ENCODE measurements around the gene FOS.
A peak's percentile ranks its signal among the peaks of the same experiment; 100 is the strongest.
"Not testable (repeated sequence)": the region's sequence is repeated elsewhere in the genome, so short reads cannot be mapped to it uniquely, and the experiment has no call there.

The FOS gene

DNA sequence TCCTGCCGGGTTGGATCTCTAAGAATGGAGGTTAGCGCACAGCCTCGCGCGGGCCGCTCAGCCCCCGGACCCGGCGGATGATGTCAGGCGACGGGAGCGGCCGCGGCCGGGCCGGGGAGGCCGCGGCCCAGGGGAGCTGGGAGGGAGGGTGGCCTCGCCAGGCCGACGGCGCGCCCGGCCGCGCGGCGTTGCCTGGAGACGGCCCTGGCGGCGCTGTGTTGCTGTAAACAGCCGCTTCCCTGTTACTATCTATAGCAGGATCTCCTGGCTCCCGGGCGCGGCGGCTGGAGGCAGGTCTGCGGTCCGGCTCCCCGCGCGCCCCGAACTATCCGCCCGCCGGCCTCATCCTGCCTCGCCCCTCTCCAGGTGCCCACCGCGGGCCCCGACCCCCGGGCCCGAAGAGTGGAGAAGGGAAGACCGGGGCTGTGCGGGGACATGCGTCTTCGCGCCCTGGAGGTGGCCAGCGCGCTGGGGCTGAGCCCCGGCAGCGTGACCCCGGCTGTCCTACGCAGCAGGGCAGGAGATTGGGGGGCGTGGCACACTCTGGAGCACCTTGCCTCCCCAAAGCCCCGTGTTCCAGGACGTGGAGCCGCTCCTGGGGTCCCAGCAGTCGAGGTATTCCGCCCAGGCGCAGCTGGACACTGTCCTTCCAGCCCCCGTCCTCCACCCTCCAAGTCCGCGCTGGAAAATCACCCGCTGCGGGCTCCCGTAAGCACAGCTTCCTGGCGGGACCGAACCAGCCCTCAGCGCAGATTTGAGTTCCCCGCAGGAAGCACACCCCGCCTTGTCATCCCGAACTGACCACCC is 1.4 kb upstream of the FOS start:
- DNase-seq (ENCODE audit: low read depth in 2 of 2): no peak

DNA sequence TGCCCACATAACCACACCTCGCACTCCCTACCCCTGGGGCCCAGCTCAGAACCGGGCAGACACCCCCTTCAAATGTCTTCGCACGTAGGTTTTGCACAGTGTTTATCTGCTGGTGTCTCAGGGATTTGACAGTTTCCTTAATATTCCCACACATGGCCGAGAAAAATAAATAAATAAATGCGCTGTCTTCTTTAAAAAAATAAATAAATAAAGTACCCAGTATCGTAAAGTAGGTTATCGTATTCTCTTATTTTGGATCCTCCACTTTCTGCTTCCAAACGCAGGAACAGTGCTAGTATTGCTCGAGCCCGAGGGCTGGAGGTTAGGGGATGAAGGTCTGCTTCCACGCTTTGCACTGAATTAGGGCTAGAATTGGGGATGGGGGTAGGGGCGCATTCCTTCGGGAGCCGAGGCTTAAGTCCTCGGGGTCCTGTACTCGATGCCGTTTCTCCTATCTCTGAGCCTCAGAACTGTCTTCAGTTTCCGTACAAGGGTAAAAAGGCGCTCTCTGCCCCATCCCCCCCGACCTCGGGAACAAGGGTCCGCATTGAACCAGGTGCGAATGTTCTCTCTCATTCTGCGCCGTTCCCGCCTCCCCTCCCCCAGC is 710 bp upstream of the FOS start:
- DNase-seq (ENCODE audit: low read depth in 2 of 2): no peak

DNA sequence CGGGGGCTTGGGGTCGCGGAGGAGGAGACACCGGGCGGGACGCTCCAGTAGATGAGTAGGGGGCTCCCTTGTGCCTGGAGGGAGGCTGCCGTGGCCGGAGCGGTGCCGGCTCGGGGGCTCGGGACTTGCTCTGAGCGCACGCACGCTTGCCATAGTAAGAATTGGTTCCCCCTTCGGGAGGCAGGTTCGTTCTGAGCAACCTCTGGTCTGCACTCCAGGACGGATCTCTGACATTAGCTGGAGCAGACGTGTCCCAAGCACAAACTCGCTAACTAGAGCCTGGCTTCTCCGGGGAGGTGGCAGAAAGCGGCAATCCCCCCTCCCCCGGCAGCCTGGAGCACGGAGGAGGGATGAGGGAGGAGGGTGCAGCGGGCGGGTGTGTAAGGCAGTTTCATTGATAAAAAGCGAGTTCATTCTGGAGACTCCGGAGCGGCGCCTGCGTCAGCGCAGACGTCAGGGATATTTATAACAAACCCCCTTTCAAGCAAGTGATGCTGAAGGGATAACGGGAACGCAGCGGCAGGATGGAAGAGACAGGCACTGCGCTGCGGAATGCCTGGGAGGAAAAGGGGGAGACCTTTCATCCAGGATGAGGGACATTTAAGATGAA is 630 bp downstream of the FOS start:
- no peak for DNase-seq (ENCODE audit: low read depth in 2 of 2)

DNA sequence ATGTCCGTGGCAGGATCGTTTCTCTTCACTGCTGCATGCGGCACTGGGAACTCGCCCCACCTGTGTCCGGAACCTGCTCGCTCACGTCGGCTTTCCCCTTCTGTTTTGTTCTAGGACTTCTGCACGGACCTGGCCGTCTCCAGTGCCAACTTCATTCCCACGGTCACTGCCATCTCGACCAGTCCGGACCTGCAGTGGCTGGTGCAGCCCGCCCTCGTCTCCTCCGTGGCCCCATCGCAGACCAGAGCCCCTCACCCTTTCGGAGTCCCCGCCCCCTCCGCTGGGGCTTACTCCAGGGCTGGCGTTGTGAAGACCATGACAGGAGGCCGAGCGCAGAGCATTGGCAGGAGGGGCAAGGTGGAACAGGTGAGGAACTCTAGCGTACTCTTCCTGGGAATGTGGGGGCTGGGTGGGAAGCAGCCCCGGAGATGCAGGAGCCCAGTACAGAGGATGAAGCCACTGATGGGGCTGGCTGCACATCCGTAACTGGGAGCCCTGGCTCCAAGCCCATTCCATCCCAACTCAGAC is 1.2 kb downstream of the FOS start:
- DNase-seq (ENCODE audit: low read depth in 2 of 2): no peak

DNA sequence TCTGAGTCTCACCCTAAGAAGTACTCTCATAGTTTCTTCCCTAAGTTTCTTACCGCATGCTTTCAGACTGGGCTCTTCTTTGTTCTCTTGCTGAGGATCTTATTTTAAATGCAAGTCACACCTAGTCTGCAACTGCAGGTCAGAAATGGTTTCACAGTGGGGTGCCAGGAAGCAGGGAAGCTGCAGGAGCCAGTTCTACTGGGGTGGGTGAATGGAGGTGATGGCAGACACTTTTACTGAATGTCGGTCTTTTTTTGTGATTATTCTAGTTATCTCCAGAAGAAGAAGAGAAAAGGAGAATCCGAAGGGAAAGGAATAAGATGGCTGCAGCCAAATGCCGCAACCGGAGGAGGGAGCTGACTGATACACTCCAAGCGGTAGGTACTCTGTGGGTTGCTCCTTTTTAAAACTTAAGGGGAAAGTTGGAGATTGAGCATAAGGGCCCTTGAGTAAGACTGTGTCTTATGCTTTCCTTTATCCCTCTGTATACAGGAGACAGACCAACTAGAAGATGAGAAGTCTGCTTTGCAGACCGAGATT is 1.7 kb downstream of the FOS start:
- DNase-seq (ENCODE audit: low read depth in 2 of 2): no peak

DNA sequence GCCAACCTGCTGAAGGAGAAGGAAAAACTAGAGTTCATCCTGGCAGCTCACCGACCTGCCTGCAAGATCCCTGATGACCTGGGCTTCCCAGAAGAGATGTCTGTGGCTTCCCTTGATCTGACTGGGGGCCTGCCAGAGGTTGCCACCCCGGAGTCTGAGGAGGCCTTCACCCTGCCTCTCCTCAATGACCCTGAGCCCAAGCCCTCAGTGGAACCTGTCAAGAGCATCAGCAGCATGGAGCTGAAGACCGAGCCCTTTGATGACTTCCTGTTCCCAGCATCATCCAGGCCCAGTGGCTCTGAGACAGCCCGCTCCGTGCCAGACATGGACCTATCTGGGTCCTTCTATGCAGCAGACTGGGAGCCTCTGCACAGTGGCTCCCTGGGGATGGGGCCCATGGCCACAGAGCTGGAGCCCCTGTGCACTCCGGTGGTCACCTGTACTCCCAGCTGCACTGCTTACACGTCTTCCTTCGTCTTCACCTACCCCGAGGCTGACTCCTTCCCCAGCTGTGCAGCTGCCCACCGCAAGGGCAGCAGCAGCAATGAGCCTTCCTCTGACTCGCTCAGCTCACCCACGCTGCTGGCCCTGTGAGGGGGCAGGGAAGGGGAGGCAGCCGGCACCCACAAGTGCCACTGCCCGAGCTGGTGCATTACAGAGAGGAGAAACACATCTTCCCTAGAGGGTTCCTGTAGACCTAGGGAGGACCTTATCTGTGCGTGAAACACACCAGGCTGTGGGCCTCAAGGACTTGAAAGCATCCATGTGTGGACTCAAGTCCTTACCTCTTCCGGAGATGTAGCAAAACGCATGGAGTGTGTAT is 2.4 kb downstream of the FOS start:
- no peak for DNase-seq (ENCODE audit: low read depth in 2 of 2)

DNA sequence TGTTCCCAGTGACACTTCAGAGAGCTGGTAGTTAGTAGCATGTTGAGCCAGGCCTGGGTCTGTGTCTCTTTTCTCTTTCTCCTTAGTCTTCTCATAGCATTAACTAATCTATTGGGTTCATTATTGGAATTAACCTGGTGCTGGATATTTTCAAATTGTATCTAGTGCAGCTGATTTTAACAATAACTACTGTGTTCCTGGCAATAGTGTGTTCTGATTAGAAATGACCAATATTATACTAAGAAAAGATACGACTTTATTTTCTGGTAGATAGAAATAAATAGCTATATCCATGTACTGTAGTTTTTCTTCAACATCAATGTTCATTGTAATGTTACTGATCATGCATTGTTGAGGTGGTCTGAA is 3.0 kb downstream of the FOS start:
- no peak for DNase-seq (ENCODE audit: low read depth in 2 of 2)

DNA sequence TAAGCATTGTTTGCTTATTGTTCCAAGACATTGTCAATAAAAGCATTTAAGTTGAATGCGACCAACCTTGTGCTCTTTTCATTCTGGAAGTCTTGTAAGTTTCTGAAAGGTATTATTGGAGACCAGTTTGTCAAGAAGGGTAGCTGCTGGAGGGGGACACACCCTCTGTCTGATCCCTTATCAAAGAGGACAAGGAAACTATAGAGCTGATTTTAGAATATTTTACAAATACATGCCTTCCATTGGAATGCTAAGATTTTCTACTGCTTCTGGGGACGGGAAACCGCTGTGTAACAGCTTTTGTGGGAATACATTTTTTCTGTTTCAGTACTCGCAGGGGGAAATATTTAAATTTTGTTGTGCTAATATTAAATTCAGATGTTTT is 3.5 kb downstream of the FOS start:
- DNase-seq (ENCODE audit: low read depth in 2 of 2): no peak

DNA sequence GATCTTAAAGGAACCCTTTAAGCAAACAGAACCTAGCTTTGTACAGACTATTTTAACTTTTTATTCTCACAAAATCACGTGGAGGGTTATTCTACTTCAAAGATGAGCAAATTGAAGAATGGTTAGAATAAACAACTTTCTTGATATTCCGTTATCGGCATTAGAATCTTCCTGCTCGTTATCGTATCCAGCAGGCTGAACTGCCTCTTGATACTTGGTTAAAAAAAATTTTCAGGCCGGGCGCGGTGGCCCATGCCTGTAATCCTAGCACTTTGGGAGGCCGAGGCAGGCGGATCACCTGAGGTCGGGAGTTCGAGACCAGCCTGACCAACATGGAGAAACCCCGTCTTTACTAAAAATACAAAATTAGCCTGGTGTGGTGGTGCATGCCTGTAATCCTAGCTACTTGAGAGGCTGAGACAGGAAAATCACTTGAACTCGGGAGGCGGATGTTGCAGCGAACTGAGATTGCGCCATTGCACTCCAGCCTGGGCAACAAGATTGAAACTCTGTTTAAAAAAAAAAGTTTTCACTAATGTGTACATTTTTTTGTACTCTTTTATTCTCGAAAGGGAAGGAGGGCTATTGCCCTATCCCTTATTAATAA is 4.0 kb downstream of the FOS start:
- not testable (repeated sequence) for DNase-seq (ENCODE audit: low read depth in 2 of 2)

DNA sequence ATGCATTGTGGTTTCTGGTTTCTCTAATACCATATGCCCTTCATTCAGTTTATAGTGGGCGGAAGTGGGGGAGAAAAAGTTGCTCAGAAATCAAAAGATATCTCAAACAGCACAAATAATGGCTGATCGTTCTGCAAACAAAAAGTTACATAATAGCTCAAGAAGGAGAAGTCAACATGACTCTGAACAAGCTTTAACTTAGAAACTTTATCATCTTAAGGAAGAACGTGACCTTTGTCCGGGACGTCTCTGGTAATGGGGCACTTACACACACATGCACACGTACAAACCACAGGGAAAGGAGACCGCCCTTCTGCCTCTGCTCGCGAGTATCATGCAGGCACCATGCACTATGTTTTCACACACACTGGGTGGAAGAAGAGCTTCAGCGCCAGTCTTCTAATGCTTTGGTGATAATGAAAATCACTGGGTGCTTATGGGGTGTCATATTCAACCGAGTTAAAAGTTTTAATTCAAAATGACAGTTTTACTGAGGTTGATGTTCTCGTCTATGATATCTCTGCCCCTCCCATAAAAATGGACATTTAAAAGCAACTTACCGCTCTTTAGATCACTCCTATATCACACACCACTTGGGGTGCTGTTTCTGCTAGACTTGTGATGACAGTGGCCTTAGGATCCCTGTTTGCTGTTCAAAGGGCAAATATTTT is 4.7 kb downstream of the FOS start:
- no peak for DNase-seq (ENCODE audit: low read depth in 2 of 2)

DNA sequence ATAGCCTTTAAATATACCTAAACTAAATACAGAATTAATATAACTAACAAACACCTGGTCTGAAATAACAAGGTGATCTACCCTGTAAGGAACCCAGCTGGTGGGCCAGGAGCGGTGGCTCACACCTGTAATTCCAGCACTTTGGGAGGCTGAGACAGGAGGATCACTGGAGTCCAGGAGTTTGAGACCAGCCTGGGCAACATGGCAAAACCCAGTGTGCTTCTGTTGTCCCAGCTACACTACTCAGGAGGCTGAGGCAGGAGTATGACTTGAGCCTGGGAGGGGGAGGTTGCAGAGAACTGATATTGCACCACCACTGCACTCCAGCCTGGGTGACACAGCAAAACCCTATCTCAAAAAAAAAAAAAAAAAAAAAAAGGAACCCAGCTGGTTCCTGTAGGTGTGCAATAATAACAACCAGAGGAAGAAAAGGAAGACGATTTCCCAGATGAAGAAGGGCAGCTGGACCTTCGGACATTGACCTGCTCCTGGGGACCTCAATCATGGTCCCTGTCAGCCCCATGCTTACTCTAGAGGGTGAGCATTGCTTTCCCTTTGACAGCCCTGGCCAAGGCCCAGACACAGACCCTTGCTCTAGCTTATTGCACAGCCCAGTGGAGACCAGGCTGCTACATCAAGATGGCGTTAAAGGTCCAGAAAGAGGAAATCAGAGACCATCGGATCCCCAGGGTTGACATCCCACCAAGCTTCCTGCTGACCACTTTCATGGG is 5.4 kb downstream of the FOS start:
- no peak for DNase-seq (ENCODE audit: low read depth in 2 of 2)

DNA sequence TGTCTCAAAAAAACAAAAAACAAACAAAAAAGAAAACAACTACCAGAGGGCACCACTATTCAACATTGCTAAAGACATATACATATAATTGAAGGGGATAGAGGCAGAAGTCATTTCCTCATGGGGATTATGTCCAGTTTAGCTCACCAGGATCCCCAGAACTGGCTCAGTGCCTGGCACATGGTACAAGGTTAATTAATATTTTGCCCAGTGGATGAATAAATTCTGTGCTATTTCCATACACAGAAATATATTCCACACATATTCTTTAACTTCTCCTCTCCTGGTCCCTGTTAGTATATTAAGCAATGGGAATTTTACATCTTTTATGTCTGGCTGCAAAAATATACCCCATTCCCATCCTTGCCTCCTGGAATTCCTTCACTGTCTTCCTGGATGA is 6.7 kb downstream of the FOS start:
- DNase-seq (ENCODE audit: low read depth in 2 of 2): no peak

DNA sequence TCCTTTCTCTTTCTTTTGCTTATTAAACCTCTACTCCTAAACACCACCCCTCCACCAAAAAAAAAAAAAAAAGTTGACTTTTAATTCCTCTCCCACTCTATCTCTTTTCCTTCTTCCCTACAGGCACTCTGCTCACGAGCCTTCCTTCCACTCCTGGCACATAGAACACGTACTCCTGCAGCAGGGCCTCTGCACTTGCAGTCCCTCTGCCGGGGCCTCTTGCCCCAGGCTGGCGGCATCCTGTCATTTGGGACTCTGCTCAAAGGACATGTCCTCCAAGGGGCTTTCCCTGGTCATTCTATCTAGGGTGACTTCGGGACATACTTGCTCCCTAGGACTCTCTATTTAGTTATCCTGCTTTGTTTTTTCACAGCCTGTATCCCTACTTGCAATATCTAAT is 7.7 kb downstream of the FOS start:
- no peak for DNase-seq (ENCODE audit: low read depth in 2 of 2)

DNA sequence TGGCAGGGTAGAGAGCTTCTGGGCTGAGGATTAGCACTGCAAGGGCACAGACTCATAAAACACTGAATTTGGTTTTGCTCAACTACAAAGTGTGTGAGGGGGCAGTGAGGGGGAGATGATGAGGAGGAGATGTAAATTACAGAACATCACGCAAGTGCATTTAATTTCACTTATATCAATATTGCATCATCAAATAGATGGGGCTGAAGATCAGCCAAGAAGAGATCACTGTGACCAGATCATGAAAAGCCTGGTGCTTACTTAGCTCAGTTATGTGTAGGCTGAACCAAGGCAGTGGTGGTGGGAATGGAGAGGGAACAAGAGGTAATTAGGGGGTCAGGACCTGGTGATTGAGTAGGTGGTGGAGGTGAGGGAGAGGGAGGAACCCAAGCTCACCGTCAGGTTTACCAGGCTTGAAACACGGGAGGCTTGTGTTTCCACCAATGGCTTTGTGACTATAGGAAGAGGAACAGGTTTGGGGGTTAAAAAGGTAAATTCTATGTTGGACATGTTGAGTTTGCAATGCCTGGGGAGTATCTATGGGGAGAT is 11.3 kb downstream of the FOS start:
- DNase-seq (ENCODE audit: low read depth in 2 of 2): no peak

DNA sequence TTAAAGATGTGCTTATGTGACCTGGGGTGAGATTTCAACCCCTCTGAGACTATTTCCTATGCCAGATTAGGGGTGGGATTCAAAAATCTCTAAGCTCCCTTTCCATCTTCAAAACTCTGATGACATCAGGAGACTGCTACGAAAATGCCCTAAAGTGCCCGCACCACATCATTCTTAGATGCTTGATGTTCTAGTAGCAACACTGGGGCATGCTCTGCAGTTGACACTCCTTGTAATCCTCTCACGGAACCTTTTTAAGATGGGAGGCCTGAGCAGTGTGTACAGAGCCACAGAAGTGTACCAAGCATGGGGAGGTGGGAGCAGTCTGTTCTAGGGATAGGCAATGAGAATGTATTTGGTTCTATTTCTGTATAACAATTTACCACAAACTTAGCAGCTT is 12.2 kb downstream of the FOS start:
- DNase-seq (ENCODE audit: low read depth in 2 of 2): no peak

DNA sequence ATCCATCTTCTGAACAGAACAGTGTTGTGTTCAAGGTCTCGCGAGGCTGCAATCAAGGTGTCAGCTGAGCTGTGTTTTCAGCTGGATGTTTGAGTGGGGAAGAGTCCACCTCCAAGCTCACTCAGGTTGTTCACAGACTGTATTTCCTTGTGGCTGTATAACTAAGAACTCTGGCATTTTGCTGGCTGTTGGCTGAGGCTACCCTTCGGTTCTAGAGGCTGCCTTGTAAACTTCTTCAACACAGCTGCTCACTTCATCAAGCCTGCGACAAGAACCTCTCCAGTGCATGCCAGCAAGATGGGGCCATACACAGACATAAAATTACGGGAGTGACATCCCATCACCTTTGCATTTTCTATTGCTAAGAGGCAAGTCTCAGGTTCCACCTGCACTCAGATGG is 12.7 kb downstream of the FOS start:
- DNase-seq (ENCODE audit: low read depth in 2 of 2): no peak

DNA sequence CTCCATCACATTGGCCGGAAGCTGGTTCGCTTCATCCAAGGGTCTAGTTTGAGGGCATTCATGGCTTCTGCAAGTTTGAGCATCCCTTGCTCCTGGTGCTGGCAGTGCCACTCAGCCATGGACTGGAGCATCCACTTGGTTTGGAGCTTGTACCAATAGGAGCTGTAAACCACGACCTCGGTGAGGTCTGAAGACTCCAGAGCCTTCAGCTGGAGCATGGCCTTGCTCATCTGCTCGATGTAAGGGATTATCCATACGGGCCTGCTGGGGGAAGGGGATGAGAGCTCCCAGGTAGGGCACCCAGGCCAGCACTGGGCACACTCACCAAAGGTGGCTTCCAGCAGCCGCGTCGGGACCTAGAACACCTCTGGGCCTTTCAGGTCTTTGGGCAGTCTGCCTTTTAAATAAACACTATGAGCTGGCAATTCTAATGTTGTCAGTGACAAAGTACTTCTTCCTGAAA is 13.5 kb downstream of the FOS start:
- no peak for DNase-seq (ENCODE audit: low read depth in 2 of 2)

DNA sequence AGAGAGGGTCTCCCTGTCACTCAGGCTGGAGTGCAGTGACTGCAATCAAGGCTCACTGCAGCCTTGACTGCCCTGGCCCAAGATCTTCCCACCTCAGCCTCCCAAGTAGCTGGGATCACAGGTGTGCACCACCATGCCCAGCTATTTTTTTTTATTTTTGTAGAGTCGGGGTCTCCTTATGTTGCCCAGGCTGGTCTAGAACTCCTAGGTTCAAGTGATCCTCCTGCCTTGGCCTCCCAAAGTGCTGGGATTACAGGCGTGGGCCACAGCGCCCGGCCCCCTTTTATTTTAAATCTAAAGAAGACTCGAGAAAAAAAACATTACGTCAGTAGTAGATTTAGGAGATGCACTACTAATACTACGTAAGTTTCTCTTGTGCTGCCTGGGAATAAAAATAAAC is 14.3 kb downstream of the FOS start:
- no peak for DNase-seq (ENCODE audit: low read depth in 2 of 2)

DNA sequence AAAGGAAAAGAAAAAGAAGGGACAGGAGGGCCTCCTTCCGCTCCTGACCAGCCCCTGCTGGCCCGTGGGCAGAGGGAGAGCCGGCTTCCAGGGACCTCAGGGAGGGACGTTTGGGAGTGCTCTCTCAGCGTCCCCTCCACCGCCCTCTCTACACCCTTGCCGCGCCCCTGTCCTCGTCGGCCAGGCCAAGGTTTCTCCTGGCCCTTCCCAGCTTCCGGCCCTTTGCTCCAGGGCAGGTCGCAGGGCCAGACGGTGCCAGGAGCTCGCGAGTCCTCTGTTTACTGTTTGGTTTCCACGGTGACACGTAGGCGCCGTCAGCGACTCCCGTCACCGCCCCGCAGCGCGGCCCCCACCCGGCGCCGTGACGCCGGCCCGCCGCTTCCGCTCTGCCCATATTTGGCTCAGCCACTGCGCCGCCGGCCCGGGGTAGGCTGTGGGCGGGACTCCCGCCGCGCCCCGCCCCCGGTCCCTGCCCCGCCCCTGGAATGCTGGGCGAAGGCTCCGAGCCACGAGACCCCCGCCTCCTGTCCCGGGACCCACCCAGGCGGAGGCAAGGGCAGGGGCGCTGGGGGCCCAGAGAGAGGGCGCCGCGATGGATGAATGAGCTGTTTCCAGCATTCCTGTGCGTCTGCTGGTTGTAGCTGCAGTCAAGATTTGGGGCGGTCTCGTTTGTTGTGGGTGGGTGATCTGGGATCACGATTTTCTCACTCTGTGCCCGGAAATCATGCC is 15.5 kb downstream of the FOS start:
- DNase-seq (ENCODE audit: low read depth in 2 of 2): peak; percentile 84 to 90
